Neural progenitor cell (in vitro differentiated cells): ENCODE data around the gene CFAP157. TPM values are rescaled to one million over a fixed set of nuclear protein-coding genes. Genes with fewer than 3 reads are reported as not detected.

Source experiments
- DNase-seq: peaks from one replicate; pipeline ENCODE4 v3.0.0-alpha.2; 2016; ENCODE audit warnings: low spot score
- H2AFZ ChIP-seq: fragments of 200-600 bp; sonication (generic); replicated peaks from 2 replicates; pipeline ENCODE4 v1.6.1; 2016; ENCODE audit warnings: antibody characterized with exemption
- H3F3A ChIP-seq: fragments of 200-600 bp; sonication (generic); 2 replicates; pipeline ENCODE4 v1.6.1; 2016; ENCODE audit warnings: antibody characterized with exemption, low read depth
- H3K27ac ChIP-seq: fragments of 200-600 bp; sonication (generic); 2 replicates; pipeline ENCODE4 v1.5.1; 2016; ENCODE audit warnings: mild to moderate bottlenecking
- H3K27me3 ChIP-seq: fragments of 200-600 bp; sonication (generic); 2 replicates; pipeline ENCODE4 v1.6.1; 2016; ENCODE audit warnings: mild to moderate bottlenecking, moderate library complexity
- H3K36me3 ChIP-seq: fragments of 200-600 bp; sonication (generic); 2 replicates; pipeline ENCODE4 v1.5.1; 2016
- H3K4me1 ChIP-seq: fragments of 200-600 bp; sonication (generic); 2 replicates; pipeline ENCODE4 v1.6.1; 2016; ENCODE audit warnings: mixed run types
- H3K4me2 ChIP-seq: fragments of 200-600 bp; sonication (generic); 2 replicates; pipeline ENCODE4 v1.6.1; 2016
- H3K4me3 ChIP-seq: fragments of 200-600 bp; sonication (generic); 2 replicates; pipeline ENCODE4 v1.5.1; 2016
- H3K79me2 ChIP-seq: fragments of 200-600 bp; sonication (generic); 2 replicates; pipeline ENCODE4 v1.6.1; 2016; ENCODE audit warnings: low read depth
- H3K9ac ChIP-seq: fragments of 200-600 bp; sonication (generic); 2 replicates; pipeline ENCODE4 v1.6.1; 2016
- H3K9me3 ChIP-seq: fragments of 200-600 bp; sonication (generic); 2 replicates; pipeline ENCODE4 v1.5.1; 2016; ENCODE audit warnings: low read depth
- H4K20me1 ChIP-seq: fragments of 200-600 bp; sonication (generic); 2 replicates; pipeline ENCODE4 v1.6.1; 2016; ENCODE audit warnings: low read depth
- H3K27ac Mint-ChIP-seq: 3 replicates; pipeline ENCODE4 v1.8.0; 2021; ENCODE audit warnings: mixed read lengths
- H3K27me3 Mint-ChIP-seq: 2 replicates; pipeline ENCODE4 v1.8.0; 2022; ENCODE audit warnings: low read depth, mild to moderate bottlenecking, inconsistent platforms, moderate library complexity, mixed read lengths; ENCODE audit not compliant: insufficient read depth
- H3K36me3 Mint-ChIP-seq: 3 replicates; pipeline ENCODE4 v1.8.0; 2021; ENCODE audit warnings: mixed read lengths
- H3K4me1 Mint-ChIP-seq: 3 replicates; pipeline ENCODE4 v1.8.0; 2021; ENCODE audit warnings: mixed read lengths
- H3K4me3 Mint-ChIP-seq: 3 replicates; pipeline ENCODE4 v1.8.0; 2021; ENCODE audit warnings: mild to moderate bottlenecking, moderate library complexity, mixed read lengths
- H3K9me3 Mint-ChIP-seq: 3 replicates; pipeline ENCODE4 v1.8.0; 2020; ENCODE audit warnings: mixed read lengths
- EZH2 ChIP-seq: fragments of 200-600 bp; sonication (generic); IDR thresholded peaks from 2 replicates; pipeline ENCODE4 v1.6.1; 2017; ENCODE audit warnings: antibody characterized with exemption, mild to moderate bottlenecking, moderate library complexity
- EZH2phosphoT487 ChIP-seq: fragments of 200-600 bp; sonication (generic); IDR thresholded peaks from 2 replicates; pipeline ENCODE4 v1.6.1; 2017; ENCODE audit warnings: antibody characterized with exemption
- total RNA-seq: library from RNA; depleted of rRNA; stranded (reverse); fragments of >200 nt; gene quantifications from 2 replicates; pipeline ENCODE4 v1.2.3, GENCODE V29; 2015; ENCODE audit warnings: low replicate concordance
- TF ChIP-seq, protein P1 (sequence below): fragments of 200-600 bp; sonication (generic); IDR thresholded peaks from 2 replicates; pipeline ENCODE4 v1.5.1; 2017; ENCODE audit warnings: antibody characterized with exemption, mild to moderate bottlenecking

Gene CFAP157
- total RNA-seq, 1 donor from 2014 or later = not detected

DNA sequence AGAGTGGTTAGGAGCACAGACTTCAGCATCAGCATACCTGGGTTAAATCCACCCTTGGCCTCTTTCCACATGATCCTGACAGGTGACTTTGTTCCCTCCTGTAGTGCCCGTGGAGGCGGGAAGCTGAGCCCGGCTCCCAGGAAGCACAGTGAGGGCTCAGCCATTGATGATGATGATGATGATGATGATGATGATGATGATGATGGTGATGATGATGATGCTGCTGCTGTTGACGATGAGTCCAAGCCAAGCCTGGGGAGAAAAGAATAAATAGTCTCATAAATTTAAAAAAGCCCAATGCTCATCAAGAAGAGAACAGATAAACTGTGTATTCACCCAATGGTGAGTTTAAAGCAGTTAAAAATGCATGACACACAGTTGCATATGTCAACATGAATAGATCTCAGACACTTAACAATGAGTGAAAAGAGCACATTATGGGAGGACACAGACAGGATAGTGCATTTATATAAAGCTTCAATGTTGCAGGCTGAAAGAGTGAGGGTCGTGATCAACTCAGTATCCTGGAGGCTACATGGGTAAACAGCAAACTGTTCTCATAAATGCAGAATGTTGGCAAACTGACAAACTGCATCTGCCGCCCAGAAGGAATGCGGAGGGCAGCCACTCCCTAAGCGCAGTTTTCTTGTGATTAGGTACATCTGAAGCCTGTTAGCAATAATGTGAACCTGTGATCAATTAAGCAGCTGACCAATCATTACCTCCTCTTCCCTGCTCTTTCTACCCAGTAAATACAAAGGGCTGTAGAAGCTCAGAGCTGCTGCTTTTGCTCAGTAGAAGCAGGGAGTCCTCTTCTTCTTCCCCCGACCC is 11.7 kb upstream of the CFAP157 start:
- Histone ChIP-seq H3K27ac (no peak overlapping the region), H3K4me3 (no peak overlapping the region), H3K36me3 (no peaks in the 10 kb centered on the region), H4K20me1 (no peaks in the 10 kb centered on the region), H3K9ac (no peak overlapping the region), H3K9me3 (no peaks in the 10 kb centered on the region), H3K4me1 (no peaks in the 10 kb centered on the region), H3K79me2 (no peaks in the 10 kb centered on the region), H3K27me3 (no peaks in the 10 kb centered on the region), H3K4me2 (no peak overlapping the region), H2AFZ (no peak overlapping the region), H3F3A (peaks cover 12% of the 10 kb centered on the region)
- Mint-ChIP-seq H3K27ac (no peak overlapping the region), H3K36me3 (peaks cover 10% of the 10 kb centered on the region), H3K4me1 (peaks cover 11% of the 10 kb centered on the region), H3K4me3 (no peak overlapping the region), H3K27me3 (no peaks in the 10 kb centered on the region), H3K9me3 (no peaks in the 10 kb centered on the region)
- TF ChIP-seq EZH2phosphoT487 (no peak), EZH2 (no peak)
- TF ChIP-seq, protein P1, sequence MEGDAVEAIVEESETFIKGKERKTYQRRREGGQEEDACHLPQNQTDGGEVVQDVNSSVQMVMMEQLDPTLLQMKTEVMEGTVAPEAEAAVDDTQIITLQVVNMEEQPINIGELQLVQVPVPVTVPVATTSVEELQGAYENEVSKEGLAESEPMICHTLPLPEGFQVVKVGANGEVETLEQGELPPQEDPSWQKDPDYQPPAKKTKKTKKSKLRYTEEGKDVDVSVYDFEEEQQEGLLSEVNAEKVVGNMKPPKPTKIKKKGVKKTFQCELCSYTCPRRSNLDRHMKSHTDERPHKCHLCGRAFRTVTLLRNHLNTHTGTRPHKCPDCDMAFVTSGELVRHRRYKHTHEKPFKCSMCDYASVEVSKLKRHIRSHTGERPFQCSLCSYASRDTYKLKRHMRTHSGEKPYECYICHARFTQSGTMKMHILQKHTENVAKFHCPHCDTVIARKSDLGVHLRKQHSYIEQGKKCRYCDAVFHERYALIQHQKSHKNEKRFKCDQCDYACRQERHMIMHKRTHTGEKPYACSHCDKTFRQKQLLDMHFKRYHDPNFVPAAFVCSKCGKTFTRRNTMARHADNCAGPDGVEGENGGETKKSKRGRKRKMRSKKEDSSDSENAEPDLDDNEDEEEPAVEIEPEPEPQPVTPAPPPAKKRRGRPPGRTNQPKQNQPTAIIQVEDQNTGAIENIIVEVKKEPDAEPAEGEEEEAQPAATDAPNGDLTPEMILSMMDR = no peak
- no peak for DNase-seq

DNA sequence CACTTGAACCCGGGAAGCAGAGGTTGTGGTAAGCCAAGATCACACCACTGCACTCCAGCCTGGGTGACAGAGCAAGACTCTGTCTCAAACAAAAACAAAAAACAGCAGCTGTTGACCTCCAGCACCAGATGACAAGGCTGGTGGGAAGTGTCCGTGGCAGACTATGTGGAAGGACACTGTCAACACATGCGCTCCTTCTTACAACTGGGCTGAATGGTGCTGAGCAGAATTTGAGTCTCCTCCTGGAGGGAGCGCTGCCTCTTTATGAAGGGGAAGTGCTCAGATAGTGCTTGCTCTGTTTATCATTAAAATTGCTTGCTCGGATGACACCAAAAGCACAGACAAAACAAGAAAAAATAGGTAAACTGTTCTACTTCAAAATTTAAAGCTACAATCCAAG is 9.2 kb upstream of the CFAP157 start:
- Histone ChIP-seq H3K27me3 (no peaks in the 10 kb centered on the region), H3K27ac (no peak overlapping the region), H3K4me1 (no peaks in the 10 kb centered on the region), H3K36me3 (no peaks in the 10 kb centered on the region), H3F3A (peaks cover 18% of the 10 kb centered on the region), H3K9me3 (no peaks in the 10 kb centered on the region), H3K79me2 (no peaks in the 10 kb centered on the region), H3K4me2 (no peak overlapping the region), H3K4me3 (no peak overlapping the region), H3K9ac (no peak overlapping the region), H2AFZ (no peak overlapping the region), H4K20me1 (no peaks in the 10 kb centered on the region)
- Mint-ChIP-seq H3K36me3 (no peaks in the 10 kb centered on the region), H3K9me3 (no peaks in the 10 kb centered on the region), H3K4me1 (peaks cover 3% of the 10 kb centered on the region), H3K27ac (no peak overlapping the region), H3K4me3 (no peak overlapping the region), H3K27me3 (peaks cover 5% of the 10 kb centered on the region)
- no peak for TF ChIP-seq EZH2phosphoT487
- TF ChIP-seq, protein P1 = no peak
- TF ChIP-seq EZH2 = no peak
- DNase-seq = no peak

DNA sequence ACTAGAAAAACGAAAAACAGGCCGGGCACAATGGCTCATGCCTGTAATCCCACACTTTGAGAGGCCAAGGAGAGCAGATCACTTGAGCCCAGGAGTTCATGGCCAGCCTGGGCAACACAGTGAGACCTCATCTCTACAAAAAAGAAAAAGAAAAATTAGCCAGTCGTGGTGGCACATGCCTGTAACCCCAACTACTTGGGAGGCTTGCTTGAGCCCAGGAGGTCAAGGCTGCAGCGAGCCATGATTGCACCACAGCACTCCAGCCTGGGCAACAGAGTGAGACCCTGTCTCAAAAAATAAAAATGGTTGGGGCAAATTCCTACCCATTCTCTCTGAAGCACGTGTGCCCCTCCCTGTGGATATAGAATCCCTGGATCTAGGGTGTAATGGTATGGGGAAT is 8.4 kb upstream of the CFAP157 start:
- no peaks in the 10 kb centered on the region for H3K79me2 ChIP-seq
- H3K36me3 ChIP-seq = no peaks in the 10 kb centered on the region
- no peak overlapping the region for H3K4me2 ChIP-seq
- H3K4me1 Mint-ChIP-seq = peaks cover 3% of the 10 kb centered on the region
- no peaks in the 10 kb centered on the region for H3K27me3 ChIP-seq
- no peak overlapping the region for H3K27ac ChIP-seq
- H2AFZ ChIP-seq = no peak overlapping the region
- no peak for DNase-seq
- no peaks in the 10 kb centered on the region for H3K9me3 ChIP-seq
- H3F3A ChIP-seq = peaks cover 18% of the 10 kb centered on the region
- H3K36me3 Mint-ChIP-seq = no peaks in the 10 kb centered on the region
- H3K9ac ChIP-seq = no peak overlapping the region
- no peaks in the 10 kb centered on the region for H3K9me3 Mint-ChIP-seq
- peaks cover 5% of the 10 kb centered on the region for H3K27me3 Mint-ChIP-seq
- TF ChIP-seq EZH2phosphoT487 = no peak
- TF ChIP-seq, protein P1 = no peak
- no peak for TF ChIP-seq EZH2
- no peaks in the 10 kb centered on the region for H4K20me1 ChIP-seq
- no peak overlapping the region for H3K27ac Mint-ChIP-seq
- no peaks in the 10 kb centered on the region for H3K4me1 ChIP-seq
- no peak overlapping the region for H3K4me3 ChIP-seq
- H3K4me3 Mint-ChIP-seq = peak overlapping the region; percentile 37
